ENCODE measurements around the gene GYS2.

GRCh38 chr12:21539797-21540196, 64.8 kb downstream of the GYS2 start:
- TF ChIP-seq EP300 (IDR thresholded peaks at IDR 0.05) (no peak), POLR2A (IDR thresholded peaks at IDR 0.05) (no peak), POLR2AphosphoS5 (IDR thresholded peaks at IDR 0.05) (no peak)
- TF ChIP-seq, protein P1, sequence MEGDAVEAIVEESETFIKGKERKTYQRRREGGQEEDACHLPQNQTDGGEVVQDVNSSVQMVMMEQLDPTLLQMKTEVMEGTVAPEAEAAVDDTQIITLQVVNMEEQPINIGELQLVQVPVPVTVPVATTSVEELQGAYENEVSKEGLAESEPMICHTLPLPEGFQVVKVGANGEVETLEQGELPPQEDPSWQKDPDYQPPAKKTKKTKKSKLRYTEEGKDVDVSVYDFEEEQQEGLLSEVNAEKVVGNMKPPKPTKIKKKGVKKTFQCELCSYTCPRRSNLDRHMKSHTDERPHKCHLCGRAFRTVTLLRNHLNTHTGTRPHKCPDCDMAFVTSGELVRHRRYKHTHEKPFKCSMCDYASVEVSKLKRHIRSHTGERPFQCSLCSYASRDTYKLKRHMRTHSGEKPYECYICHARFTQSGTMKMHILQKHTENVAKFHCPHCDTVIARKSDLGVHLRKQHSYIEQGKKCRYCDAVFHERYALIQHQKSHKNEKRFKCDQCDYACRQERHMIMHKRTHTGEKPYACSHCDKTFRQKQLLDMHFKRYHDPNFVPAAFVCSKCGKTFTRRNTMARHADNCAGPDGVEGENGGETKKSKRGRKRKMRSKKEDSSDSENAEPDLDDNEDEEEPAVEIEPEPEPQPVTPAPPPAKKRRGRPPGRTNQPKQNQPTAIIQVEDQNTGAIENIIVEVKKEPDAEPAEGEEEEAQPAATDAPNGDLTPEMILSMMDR (IDR thresholded peaks at IDR 0.05): no peak
